PC-3 (cell line): ENCODE data around the gene TDP2.

Experiments used
- EZH2phosphoT487 ChIP-seq: fragments of 300-600 bp; sonication (generic); IDR thresholded peaks from 2 replicates; pipeline ENCODE4 v1.6.1; 2018; ENCODE audit warnings: mild to moderate bottlenecking, antibody characterized with exemption, low read length, borderline replicate concordance
- TF ChIP-seq, protein P1 (sequence below): fragments of 300-600 bp; sonication (generic); conservative IDR thresholded peaks from 2 replicates; pipeline ENCODE4 v1.5.1; 2017; ENCODE audit warnings: antibody characterized with exemption, low read depth, mild to moderate bottlenecking, low read length

GRCh38 chr6:24692848-24693592 is 26.3 kb upstream of the TDP2 start:
- TF ChIP-seq, protein P1, sequence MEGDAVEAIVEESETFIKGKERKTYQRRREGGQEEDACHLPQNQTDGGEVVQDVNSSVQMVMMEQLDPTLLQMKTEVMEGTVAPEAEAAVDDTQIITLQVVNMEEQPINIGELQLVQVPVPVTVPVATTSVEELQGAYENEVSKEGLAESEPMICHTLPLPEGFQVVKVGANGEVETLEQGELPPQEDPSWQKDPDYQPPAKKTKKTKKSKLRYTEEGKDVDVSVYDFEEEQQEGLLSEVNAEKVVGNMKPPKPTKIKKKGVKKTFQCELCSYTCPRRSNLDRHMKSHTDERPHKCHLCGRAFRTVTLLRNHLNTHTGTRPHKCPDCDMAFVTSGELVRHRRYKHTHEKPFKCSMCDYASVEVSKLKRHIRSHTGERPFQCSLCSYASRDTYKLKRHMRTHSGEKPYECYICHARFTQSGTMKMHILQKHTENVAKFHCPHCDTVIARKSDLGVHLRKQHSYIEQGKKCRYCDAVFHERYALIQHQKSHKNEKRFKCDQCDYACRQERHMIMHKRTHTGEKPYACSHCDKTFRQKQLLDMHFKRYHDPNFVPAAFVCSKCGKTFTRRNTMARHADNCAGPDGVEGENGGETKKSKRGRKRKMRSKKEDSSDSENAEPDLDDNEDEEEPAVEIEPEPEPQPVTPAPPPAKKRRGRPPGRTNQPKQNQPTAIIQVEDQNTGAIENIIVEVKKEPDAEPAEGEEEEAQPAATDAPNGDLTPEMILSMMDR: no peak
- TF ChIP-seq EZH2phosphoT487: no peak
